NCI-H69 (cell line): Measurements from ENCODE around the gene MCRIP1.

Experiments used
- DNase-seq: peaks from one replicate; lab custom pipeline; 2025; lab: John Stamatoyannopoulos, UW

The MCRIP1 gene, protein sequence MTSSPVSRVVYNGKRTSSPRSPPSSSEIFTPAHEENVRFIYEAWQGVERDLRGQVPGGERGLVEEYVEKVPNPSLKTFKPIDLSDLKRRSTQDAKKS

GRCh38 chr17:81833160-81833920, at the start of gene MCRIP1:
Gene MCRIP1, minus strand, starts transcription at chr17:81833291. Its CDS starts 8,785 bp downstream, at chr17:81824506.
- DNase-seq: peak; percentile 99

DNA sequence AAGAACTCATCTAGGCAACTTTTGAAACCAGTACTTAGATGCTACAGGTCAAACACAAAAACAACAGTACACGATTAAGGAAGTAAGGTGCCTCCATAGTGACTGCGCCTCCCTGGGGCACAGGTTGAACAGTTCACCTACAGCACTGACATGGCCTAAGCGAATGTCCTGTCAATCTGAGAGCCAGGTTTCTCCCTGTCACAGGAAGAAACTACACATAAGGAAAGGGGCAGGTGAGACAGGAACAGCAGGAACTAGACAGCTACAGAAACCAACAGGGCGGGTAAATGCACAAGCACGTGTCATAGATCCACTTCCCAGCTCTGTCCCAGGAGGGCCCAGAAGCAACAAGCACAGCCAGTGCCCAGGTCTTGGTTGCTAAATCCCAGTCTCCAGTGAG, 46.0 kb upstream of the MCRIP1 start:
- no peak for DNase-seq

DNA sequence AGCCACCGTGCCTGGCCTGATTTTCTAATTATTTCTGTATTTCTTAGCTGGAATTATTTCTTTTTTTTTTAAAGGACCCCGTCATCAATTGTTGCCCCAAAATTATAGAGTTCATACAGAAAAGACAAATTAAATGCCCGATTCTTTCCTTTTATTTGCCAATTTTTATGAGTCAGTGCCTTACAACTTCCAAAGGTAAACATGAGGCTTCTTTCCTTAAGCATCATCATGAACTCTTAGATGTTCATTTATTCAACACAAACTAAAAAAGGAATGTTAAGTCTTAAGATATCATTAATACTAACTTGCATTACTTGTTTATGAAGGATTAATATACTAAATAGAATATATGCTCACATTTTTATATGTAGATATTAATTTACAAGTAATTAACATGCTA, 45.2 kb upstream of the MCRIP1 start:
- no peak for DNase-seq

DNA sequence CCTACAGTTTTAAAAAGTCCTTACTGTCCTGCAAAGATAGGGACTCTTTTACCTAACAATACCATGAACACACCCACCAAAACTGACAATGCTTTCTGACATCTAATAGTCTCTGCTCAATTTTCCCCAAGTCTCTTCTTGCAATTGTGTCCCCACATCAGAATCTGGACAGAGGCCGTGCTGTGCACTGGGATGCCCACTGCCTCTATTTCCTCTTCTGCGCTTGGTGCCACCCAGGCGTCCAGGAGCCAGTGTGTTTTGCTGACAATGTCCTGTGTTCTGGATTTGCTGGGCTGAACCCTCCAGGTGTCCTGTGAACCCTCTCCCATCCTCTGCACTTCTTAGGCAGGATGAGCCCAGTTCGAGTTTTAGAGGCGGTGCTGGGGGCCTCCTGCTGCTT, 44.5 kb upstream of the MCRIP1 start:
- DNase-seq: no peak

DNA sequence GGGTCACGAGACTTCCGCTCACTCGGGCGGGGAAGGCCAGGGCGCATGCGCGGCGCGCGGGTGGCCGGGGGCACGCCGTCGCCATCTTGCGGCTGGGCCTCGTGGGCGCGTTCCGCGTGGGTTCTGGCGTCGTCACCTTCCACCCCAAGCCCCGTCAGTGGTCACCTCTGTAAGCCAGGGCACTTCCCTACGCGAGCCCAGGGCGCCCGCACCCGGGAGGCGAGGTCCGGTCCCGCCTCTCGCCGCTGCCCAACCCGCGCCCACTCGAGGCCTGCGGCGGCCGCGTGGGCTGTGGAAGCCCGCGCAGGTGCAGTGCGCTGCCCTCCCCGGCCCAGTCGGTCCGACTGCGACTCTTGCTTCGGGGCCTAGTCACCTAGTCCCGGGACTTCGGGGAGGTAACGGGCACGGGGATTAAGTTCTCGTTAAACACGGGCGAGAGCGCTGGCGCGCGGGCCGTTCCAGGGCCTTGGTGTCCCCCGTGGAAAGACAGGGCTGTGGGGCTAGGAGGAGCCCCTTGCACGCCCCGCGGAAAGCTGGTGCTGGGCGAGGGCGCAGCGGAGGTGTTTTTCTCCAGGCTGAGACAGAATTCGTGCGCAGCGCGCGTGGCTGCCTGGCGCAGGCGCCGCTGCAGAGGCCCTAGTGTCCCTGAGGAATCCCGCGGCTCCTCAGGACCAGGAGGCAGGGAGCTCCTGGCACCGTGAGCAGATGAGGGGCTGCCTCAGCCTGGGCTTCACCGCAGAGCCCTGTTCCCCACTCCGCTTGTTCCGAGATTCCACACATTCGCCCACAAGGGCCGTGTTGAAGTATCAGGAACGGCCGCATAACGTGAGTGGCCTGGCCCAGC, 38.5 kb upstream of the MCRIP1 start:
- peak; percentile 95 for DNase-seq

GRCh38 chr17:81870981-81871386, 37.9 kb upstream of the MCRIP1 start, which contains the start of gene ARHGDIA:
Gene ARHGDIA, minus strand, starts transcription at chr17:81871337. Its CDS starts 1,407 bp downstream, at chr17:81869930.
- no peak for DNase-seq

DNA sequence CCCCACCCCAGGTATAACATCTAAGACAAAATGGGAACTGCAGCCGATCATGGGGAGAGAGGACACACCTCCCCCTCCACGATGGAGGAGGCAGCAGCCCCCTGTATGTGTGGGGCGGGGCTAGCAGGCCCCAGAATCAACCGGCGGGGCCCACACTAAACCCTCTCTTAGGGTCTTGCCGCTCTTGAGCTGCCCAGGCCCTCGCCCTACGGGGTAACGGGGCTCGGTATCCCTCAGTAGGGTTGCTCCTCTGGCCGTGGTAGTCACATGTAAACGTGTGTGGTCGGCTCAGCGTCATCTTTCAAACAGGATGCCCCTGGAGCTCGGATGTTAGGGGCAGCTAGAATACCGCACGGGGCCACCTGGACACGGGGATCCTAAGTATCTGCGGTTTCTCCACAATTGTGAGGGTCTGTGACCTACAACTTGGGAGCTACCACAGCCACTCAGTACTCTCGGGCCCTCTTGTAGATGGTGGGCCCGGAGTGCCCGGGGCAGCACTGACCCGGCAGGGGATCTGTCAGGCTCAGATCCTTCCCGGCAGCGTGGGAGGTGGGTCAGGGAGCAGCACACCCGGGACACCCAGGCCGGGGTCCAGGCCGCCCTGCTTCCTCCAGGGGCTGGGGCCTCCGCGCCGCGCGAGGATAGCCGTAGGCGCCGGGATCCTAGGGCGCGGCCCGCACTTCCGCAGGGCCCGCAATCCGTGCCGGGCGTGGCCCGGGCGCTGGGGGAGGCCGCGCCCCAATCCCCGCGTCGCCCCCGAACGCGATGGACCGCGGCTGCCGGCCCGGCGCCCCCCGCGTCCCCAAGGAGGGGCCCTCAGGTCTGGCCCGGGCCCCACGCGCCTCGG, 37.3 kb upstream of the MCRIP1 start:
- DNase-seq: peak; percentile 66

DNA sequence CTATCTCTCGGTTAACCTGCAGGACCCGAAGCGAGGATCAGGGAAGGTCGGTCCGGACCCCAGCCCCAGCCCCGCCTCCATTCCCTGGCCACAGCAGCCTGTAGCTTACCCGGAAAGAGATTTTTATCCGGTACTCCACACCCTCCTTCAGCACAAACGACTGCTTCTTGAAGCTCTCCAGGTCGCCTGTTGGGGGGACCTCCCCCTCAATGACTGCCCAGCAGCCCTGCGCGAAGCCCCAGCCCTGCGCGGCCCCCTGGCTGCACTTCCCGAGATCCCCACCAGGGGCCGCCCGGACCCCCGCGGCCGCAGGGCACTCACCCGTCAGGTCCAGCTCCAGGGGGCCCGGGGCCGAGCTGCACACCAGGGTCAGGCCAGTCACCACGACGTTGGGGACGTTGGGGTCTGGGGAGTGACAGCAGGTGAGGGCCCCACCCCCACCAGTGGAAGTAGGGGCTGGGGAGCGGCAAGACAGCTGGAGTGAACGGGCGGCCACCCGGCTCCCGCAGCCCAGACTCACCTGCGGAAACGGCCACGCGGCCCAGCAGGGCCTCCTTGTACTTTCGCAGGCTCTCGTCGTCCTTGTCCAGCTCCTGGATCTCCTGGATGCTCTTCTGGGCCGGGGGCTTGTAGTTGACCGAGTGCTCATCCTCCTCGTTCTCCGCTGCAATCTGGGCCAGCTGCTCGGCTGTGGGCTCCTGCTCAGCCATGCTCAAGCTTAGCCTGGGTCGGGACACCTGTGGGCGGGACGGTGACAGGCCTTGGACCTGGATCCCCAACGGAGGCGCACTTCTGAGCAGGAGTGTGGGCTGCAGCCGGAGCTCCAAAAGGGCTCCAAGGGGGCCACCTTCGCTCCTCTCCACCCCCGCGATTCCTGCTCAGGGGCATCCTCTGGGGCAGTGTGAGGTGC, 36.4 kb upstream of the MCRIP1 start:
- DNase-seq: no peak

DNA sequence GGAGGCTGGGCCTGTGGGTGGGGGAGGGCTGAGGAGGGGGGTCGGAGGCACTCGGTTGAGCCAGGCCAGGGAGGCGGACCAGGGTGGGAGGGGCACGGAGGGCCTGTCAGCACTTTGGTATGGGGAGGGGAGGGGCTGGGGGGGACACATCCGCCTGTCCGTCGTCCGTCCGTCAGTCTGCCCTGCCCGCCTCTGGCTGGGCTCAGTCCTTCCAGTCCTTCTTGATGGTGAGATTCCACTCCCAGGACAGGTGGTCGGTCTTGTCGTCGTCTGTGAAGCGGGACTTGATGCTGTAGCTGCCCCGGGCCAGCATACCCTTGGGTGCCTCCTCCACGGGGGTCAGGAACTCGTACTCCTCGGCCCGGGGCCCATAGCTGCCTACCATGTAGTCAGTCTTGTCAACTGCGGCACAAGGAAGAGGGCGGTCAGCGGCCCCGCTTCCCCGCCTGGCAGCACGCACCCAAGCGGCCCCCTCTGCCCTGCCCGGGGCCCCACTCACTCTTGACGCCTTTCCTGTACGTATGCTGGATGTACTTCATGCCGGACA, 35.7 kb upstream of the MCRIP1 start:
- peak; percentile 38 for DNase-seq

DNA sequence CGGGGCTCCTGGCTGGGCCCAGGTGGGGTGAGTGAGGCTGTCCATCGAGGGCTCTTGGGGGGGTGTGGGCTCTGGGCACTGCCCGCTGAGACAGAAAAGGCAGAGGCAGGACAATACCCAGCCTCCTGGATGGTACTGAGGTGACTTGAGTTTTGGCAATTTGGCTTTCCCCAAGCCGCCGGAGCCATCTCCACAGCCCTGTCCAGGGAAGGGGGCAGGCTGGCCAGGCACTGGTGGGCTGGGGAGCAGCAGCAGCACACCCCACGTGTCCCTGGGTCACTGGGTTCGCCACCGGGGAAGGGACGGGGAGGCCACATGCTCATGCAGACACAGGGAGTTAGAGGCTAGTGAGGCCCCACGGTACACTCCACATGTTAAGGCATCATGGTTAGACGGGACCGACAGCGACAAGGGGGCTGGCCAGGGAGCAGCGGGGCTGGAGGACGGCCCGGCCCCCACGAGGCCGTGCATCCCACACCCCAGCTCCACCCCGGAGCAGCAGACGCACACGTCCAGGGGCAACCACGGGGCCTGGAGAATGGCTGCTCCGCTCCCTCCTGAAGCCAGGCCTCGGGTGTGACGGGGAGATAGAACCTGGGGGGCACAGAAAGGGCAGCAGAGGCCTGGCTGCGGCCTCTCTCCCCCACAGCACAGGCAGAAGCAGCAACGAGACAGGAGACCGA, 35.0 kb upstream of the MCRIP1 start:
- DNase-seq: no peak

- peak; percentile 69 for DNase-seq
These were observed 34.3 kb upstream of the MCRIP1 start for GRCh38 chr17:81867170-81867990.

- DNase-seq: no peak
These were observed 33.5 kb upstream of the MCRIP1 start for GRCh38 chr17:81866440-81867169.

- peak; percentile 36 for DNase-seq
These were observed 32.8 kb upstream of the MCRIP1 start for GRCh38 chr17:81865733-81866439.

GRCh38 chr17:81865358-81865732, 32.3 kb upstream of the MCRIP1 start:
- no peak for DNase-seq

- DNase-seq: no peak
These were observed 31.0 kb upstream of the MCRIP1 start for GRCh38 chr17:81863833-81864768.

- no peak for DNase-seq
These were observed 30.1 kb upstream of the MCRIP1 start for GRCh38 chr17:81863123-81863675.
